Neutrophil (primary cell): ENCODE measurements around the gene KATNBL1.

ENCODE experiments used
- H3K27ac ChIP-seq: fragments of 200-600 bp; sonication (generic); 2 replicates; pipeline ENCODE4 v1.5.1; 2016; ENCODE audit warnings: mild to moderate bottlenecking, moderate library complexity
- H3K27me3 ChIP-seq: fragments of 200-600 bp; sonication (generic); 2 replicates; pipeline ENCODE4 v1.6.0; 2016; ENCODE audit warnings: mild to moderate bottlenecking
- H3K36me3 ChIP-seq: fragments of 200-600 bp; sonication (generic); 2 replicates; pipeline ENCODE4 v1.5.1; 2017
- H3K4me1 ChIP-seq, 2 experiments: fragments of 200-600 bp in 1 of 2; sonication (generic) in 1 of 2; 1 replicate in 1 of 2; 2 replicates in 1 of 2; pipeline versions ENCODE4 v1.5.1 to v1.6.1; 2013 to 2016; ENCODE audit warnings: low read depth in 1 of 2, low read length in 1 of 2, mild to moderate bottlenecking in 1 of 2, moderate library complexity in 1 of 2; ENCODE audit not compliant: control insufficient read depth in 1 of 2, insufficient read depth in 1 of 2
- H3K4me3 ChIP-seq, 2 experiments: fragments of 200-600 bp in 1 of 2; sonication (generic) in 1 of 2; 1 replicate in 1 of 2; 2 replicates in 1 of 2; pipeline ENCODE4 v1.5.1; 2013 to 2016; ENCODE audit warnings: low read depth in 1 of 2, low read length in 1 of 2, mild to moderate bottlenecking in 1 of 2, moderate library complexity in 1 of 2
- H3K9me3 ChIP-seq: fragments of 200-600 bp; sonication (generic); 2 replicates; pipeline ENCODE4 v1.5.1; 2016
- CTCF ChIP-seq: fragments of 200-600 bp; sonication (generic); IDR thresholded peaks from 2 replicates; pipeline ENCODE4 v1.5.1; 2016; ENCODE audit warnings: antibody characterized with exemption

KATNBL1 gene

GRCh38 chr15:34133511-34133910, 76.4 kb downstream of the KATNBL1 start:
- H3K4me1 ChIP-seq, result no peaks in the 10 kb centered on the region
- H3K27me3 ChIP-seq, result no peaks in the 10 kb centered on the region
- H3K36me3 ChIP-seq, result peaks cover 8% of the 10 kb centered on the region
- H3K27ac ChIP-seq, result no peak overlapping the region
- H3K9me3 ChIP-seq, result no peaks in the 10 kb centered on the region
- TF ChIP-seq CTCF, result no peak
- H3K4me3 ChIP-seq, result no peak overlapping the region

- H3K27ac ChIP-seq, result no peak overlapping the region
Measured at GRCh38 chr15:34132881-34133280, 77.0 kb downstream of the KATNBL1 start.

GRCh38 chr15:34128898-34129297, 81.0 kb downstream of the KATNBL1 start:
- no peak overlapping the region for H3K27ac ChIP-seq
- no peaks in the 10 kb centered on the region for H3K9me3 ChIP-seq
- TF ChIP-seq CTCF, result no peak
- H3K4me1 ChIP-seq, result no peaks in the 10 kb centered on the region
- no peak overlapping the region for H3K4me3 ChIP-seq
- H3K27me3 ChIP-seq, result peaks cover 31% of the 10 kb centered on the region
- no peaks in the 10 kb centered on the region for H3K36me3 ChIP-seq

More at GRCh38 chr15:34132881-34133280, 77.0 kb downstream of the KATNBL1 start:
- Histone ChIP-seq H3K36me3 (peaks cover 1% of the 10 kb centered on the region), H3K27me3 (no peaks in the 10 kb centered on the region), H3K4me1 (no peaks in the 10 kb centered on the region), H3K9me3 (no peaks in the 10 kb centered on the region), H3K4me3 (no peak overlapping the region)
- no peak for TF ChIP-seq CTCF

- no peaks in the 10 kb centered on the region for H3K4me1 ChIP-seq
- H3K27ac ChIP-seq, result no peak overlapping the region
- H3K4me3 ChIP-seq, result no peak overlapping the region
- no peak for TF ChIP-seq CTCF
- no peaks in the 10 kb centered on the region for H3K9me3 ChIP-seq
- peaks cover 31% of the 10 kb centered on the region for H3K27me3 ChIP-seq
- H3K36me3 ChIP-seq, result no peaks in the 10 kb centered on the region
Measured at GRCh38 chr15:34126522-34126921, 83.4 kb downstream of the KATNBL1 start.

- Histone ChIP-seq H3K27ac (no peak overlapping the region), H3K9me3 (no peaks in the 10 kb centered on the region), H3K4me3 (no peak overlapping the region), H3K4me1 (no peaks in the 10 kb centered on the region), H3K27me3 (peaks cover 31% of the 10 kb centered on the region), H3K36me3 (no peaks in the 10 kb centered on the region)
- no peak for TF ChIP-seq CTCF
Measured at GRCh38 chr15:34125945-34126344, 84.0 kb downstream of the KATNBL1 start.

GRCh38 chr15:34124651-34125050, 85.2 kb downstream of the KATNBL1 start:
- no peak overlapping the region for H3K27ac ChIP-seq
- no peak overlapping the region for H3K4me3 ChIP-seq
- TF ChIP-seq CTCF, result no peak
- no peaks in the 10 kb centered on the region for H3K9me3 ChIP-seq
- H3K36me3 ChIP-seq, result no peaks in the 10 kb centered on the region
- no peaks in the 10 kb centered on the region for H3K4me1 ChIP-seq
- peaks cover 31% of the 10 kb centered on the region for H3K27me3 ChIP-seq
